ENCODE measurements around the gene UBA6.

DNA sequence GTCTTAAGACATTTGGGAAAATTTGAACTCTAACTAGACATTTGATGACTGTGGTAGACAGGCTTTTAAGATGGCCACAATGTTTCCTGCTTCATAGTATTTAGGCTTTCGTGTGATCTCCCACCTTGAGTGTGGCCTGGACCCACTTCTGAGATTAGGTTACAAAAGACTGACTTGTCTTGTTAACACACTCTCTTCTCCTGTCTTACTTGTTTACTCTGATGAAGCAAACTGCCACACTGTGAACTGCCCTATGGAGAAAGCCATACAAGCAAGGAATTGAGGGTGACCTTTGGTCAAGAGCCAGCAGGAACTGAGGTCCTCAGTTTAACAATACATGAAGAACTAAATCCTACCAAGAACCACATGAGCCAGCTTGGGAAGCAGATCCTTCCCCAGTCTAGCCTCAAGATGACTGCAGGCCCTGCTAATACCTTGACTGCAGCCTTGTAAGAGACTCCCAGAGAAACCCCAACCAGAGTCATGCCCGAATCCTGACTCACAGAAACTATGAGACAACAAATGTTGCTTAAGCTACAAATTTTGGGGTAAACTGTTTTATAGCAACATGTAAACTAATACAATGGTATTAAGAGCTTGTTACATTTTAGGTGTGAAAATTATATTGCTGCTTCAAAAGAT, 20.3 kb downstream of the UBA6 start:
- no peak for TF ChIP-seq POLR2A (IDR thresholded peaks at IDR 0.05)
- TF ChIP-seq, protein P1, sequence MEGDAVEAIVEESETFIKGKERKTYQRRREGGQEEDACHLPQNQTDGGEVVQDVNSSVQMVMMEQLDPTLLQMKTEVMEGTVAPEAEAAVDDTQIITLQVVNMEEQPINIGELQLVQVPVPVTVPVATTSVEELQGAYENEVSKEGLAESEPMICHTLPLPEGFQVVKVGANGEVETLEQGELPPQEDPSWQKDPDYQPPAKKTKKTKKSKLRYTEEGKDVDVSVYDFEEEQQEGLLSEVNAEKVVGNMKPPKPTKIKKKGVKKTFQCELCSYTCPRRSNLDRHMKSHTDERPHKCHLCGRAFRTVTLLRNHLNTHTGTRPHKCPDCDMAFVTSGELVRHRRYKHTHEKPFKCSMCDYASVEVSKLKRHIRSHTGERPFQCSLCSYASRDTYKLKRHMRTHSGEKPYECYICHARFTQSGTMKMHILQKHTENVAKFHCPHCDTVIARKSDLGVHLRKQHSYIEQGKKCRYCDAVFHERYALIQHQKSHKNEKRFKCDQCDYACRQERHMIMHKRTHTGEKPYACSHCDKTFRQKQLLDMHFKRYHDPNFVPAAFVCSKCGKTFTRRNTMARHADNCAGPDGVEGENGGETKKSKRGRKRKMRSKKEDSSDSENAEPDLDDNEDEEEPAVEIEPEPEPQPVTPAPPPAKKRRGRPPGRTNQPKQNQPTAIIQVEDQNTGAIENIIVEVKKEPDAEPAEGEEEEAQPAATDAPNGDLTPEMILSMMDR (IDR thresholded peaks at IDR 0.05), result no peak
